HEK293 (cell line): Measurements from ENCODE around the gene HSPA4L.

Experiments used
- IKZF3 ChIP-seq: fragments of 450-650 bp; IDR thresholded peaks from 2 replicates; pipeline ENCODE4 v1.5.0; 2018; ENCODE audit warnings: missing biosample characterization, mild to moderate bottlenecking, missing genetic modification characterization, moderate library complexity
- MEIS1 ChIP-seq: sonication (generic); formaldehyde crosslinking; IDR thresholded peaks from 2 replicates; pipeline ENCODE4 v1.8.1; 2022; ENCODE audit warnings: missing genetic modification reagents, mild to moderate bottlenecking, borderline replicate concordance
- ZFP3 ChIP-seq: fragments of 450-650 bp; formaldehyde crosslinking; IDR thresholded peaks from 2 replicates; pipeline ENCODE4 v1.5.1; 2016; ENCODE audit warnings: low read depth, missing biosample characterization, missing genetic modification characterization
- ZNF121 ChIP-seq: fragments of 450-650 bp; formaldehyde crosslinking; IDR thresholded peaks from 2 replicates; pipeline ENCODE4 v1.5.1; 2016; ENCODE audit warnings: missing biosample characterization, missing genetic modification characterization
- ZNF133 ChIP-seq: fragments of 450-650 bp; formaldehyde crosslinking; IDR thresholded peaks from 2 replicates; pipeline ENCODE4 v1.5.1; 2016; ENCODE audit warnings: missing biosample characterization, missing genetic modification characterization
- ZNF2 ChIP-seq: fragments of 450-650 bp; formaldehyde crosslinking; IDR thresholded peaks from 2 replicates; pipeline ENCODE4 v1.5.1; 2016; ENCODE audit warnings: missing biosample characterization, missing genetic modification characterization
- ZNF223 ChIP-seq: fragments of 450-650 bp; formaldehyde crosslinking; IDR thresholded peaks from 2 replicates; pipeline ENCODE4 v1.5.1; 2016; ENCODE audit warnings: missing biosample characterization, missing genetic modification characterization
- ZNF324 ChIP-seq: fragments of 450-650 bp; formaldehyde crosslinking; IDR thresholded peaks from 2 replicates; pipeline ENCODE4 v1.5.1; 2016; ENCODE audit warnings: missing biosample characterization, missing genetic modification characterization
- ZNF335 ChIP-seq: fragments of 450-650 bp; formaldehyde crosslinking; conservative IDR thresholded peaks from 2 replicates; pipeline ENCODE4 v1.5.1; 2016; ENCODE audit warnings: missing biosample characterization, missing genetic modification characterization
- ZNF404 ChIP-seq: fragments of 450-650 bp; formaldehyde crosslinking; IDR thresholded peaks from 2 replicates; pipeline ENCODE4 v1.5.1; 2017; ENCODE audit warnings: missing biosample characterization, missing genetic modification characterization
- ZNF560 ChIP-seq: fragments of 450-650 bp; formaldehyde crosslinking; IDR thresholded peaks from 2 replicates; pipeline ENCODE4 v1.5.1; 2017; ENCODE audit warnings: missing biosample characterization, missing genetic modification characterization, borderline replicate concordance
- ZNF561 ChIP-seq: fragments of 450-650 bp; IDR thresholded peaks from 2 replicates; pipeline ENCODE4 v1.5.1; 2018; ENCODE audit warnings: missing biosample characterization, missing genetic modification characterization, borderline replicate concordance
- ZNF600 ChIP-seq: fragments of 450-650 bp; formaldehyde crosslinking; IDR thresholded peaks from 2 replicates; pipeline ENCODE4 v1.5.1; 2016; ENCODE audit warnings: missing biosample characterization, missing genetic modification characterization
- ZNF623 ChIP-seq: fragments of 450-650 bp; formaldehyde crosslinking; IDR thresholded peaks from 2 replicates; pipeline ENCODE4 v1.5.1; 2016; ENCODE audit warnings: missing biosample characterization, missing genetic modification characterization
- ZSCAN30 ChIP-seq: fragments of 450-650 bp; IDR thresholded peaks from 2 replicates; pipeline ENCODE4 v1.5.1; 2018; ENCODE audit warnings: missing biosample characterization, mild to moderate bottlenecking, missing genetic modification characterization, moderate library complexity
- TF ChIP-seq, protein P1 (sequence below): fragments of 450-650 bp; formaldehyde crosslinking; IDR thresholded peaks from 2 replicates; pipeline ENCODE4 v1.5.0; 2017; ENCODE audit warnings: missing biosample characterization, missing genetic modification characterization, borderline replicate concordance
- TF ChIP-seq, protein P2 (sequence below): fragments of 450-650 bp; formaldehyde crosslinking; IDR thresholded peaks from 2 replicates; pipeline ENCODE4 v1.5.1; 2016; ENCODE audit warnings: missing biosample characterization, missing genetic modification characterization
- TF ChIP-seq, protein P3 (sequence below): fragments of 450-650 bp; formaldehyde crosslinking; IDR thresholded peaks from 2 replicates; pipeline ENCODE4 v1.5.1; 2016; ENCODE audit warnings: missing biosample characterization, missing genetic modification characterization, borderline replicate concordance
- TF ChIP-seq, protein P4 (sequence below): fragments of 450-650 bp; formaldehyde crosslinking; IDR thresholded peaks from 2 replicates; pipeline ENCODE4 v1.5.1; 2016; ENCODE audit warnings: missing biosample characterization, missing genetic modification characterization
- TF ChIP-seq, protein P5 (sequence below): fragments of 450-650 bp; formaldehyde crosslinking; IDR thresholded peaks from 2 replicates; pipeline ENCODE4 v1.5.1; 2016; ENCODE audit warnings: missing biosample characterization, missing genetic modification characterization

HSPA4L gene

DNA sequence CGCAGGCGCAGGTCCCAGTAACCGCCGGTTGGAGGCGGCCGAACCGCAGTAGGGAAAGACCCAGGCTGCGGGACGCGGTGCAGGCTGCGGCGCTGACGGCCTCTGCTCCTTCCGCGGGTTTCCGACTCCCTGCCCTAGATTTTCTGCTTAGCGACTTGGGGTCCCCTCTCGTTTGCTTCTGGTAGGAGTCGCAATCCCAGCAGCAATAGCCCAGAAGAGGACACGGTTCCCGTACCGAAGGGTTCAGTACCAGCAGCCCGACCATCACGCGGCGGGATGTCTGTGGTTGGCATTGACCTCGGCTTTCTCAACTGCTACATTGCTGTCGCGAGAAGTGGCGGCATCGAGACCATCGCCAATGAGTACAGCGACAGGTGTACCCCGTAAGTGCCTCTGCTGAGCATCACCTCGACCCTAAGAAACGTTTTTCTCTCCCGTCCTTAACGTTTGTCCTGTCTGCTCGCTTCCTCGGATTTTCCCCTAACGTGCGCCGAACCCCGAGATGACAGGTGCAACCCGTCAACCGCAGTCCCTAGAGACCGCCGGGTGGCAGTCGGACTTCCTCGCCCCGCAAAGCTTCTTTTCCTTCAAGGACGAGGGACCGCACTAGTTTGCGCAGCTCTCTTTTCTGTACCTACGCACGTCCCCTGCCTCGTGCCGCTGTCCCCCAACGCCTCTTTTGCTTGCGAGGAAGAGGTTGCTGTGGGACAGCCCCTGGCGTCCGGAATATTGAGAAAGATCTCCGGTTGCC is at the start of gene HSPA4L (continued):
- TF ChIP-seq ZNF2 (tag by site-specific recombination) = peak; percentile 57; the same call in 1 of the 2 replicates
- TF ChIP-seq ZNF404 (tag by site-specific recombination) = no peak
- peak; percentile 97 for TF ChIP-seq ZNF600 (tag by site-specific recombination)
- no peak for TF ChIP-seq ZNF121 (tag by site-specific recombination)
- no peak for TF ChIP-seq IKZF3 (tag by site-specific recombination)
- TF ChIP-seq, protein P1, sequence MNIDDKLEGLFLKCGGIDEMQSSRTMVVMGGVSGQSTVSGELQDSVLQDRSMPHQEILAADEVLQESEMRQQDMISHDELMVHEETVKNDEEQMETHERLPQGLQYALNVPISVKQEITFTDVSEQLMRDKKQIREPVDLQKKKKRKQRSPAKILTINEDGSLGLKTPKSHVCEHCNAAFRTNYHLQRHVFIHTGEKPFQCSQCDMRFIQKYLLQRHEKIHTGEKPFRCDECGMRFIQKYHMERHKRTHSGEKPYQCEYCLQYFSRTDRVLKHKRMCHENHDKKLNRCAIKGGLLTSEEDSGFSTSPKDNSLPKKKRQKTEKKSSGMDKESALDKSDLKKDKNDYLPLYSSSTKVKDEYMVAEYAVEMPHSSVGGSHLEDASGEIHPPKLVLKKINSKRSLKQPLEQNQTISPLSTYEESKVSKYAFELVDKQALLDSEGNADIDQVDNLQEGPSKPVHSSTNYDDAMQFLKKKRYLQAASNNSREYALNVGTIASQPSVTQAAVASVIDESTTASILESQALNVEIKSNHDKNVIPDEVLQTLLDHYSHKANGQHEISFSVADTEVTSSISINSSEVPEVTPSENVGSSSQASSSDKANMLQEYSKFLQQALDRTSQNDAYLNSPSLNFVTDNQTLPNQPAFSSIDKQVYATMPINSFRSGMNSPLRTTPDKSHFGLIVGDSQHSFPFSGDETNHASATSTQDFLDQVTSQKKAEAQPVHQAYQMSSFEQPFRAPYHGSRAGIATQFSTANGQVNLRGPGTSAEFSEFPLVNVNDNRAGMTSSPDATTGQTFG = no peak
- TF ChIP-seq ZNF561 = peak; percentile 76
- no peak for TF ChIP-seq MEIS1
- peak; percentile 68; the same call in 1 of the 2 replicates for TF ChIP-seq ZNF223 (tag by site-specific recombination)
- TF ChIP-seq, protein P2, sequence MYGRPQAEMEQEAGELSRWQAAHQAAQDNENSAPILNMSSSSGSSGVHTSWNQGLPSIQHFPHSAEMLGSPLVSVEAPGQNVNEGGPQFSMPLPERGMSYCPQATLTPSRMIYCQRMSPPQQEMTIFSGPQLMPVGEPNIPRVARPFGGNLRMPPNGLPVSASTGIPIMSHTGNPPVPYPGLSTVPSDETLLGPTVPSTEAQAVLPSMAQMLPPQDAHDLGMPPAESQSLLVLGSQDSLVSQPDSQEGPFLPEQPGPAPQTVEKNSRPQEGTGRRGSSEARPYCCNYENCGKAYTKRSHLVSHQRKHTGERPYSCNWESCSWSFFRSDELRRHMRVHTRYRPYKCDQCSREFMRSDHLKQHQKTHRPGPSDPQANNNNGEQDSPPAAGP (tag by site-specific recombination) = 0 out of 2 replicates have a peak, but pooled peaks have one; percentile 71
- no peak for TF ChIP-seq ZNF560 (tag by site-specific recombination)
- TF ChIP-seq, protein P3, sequence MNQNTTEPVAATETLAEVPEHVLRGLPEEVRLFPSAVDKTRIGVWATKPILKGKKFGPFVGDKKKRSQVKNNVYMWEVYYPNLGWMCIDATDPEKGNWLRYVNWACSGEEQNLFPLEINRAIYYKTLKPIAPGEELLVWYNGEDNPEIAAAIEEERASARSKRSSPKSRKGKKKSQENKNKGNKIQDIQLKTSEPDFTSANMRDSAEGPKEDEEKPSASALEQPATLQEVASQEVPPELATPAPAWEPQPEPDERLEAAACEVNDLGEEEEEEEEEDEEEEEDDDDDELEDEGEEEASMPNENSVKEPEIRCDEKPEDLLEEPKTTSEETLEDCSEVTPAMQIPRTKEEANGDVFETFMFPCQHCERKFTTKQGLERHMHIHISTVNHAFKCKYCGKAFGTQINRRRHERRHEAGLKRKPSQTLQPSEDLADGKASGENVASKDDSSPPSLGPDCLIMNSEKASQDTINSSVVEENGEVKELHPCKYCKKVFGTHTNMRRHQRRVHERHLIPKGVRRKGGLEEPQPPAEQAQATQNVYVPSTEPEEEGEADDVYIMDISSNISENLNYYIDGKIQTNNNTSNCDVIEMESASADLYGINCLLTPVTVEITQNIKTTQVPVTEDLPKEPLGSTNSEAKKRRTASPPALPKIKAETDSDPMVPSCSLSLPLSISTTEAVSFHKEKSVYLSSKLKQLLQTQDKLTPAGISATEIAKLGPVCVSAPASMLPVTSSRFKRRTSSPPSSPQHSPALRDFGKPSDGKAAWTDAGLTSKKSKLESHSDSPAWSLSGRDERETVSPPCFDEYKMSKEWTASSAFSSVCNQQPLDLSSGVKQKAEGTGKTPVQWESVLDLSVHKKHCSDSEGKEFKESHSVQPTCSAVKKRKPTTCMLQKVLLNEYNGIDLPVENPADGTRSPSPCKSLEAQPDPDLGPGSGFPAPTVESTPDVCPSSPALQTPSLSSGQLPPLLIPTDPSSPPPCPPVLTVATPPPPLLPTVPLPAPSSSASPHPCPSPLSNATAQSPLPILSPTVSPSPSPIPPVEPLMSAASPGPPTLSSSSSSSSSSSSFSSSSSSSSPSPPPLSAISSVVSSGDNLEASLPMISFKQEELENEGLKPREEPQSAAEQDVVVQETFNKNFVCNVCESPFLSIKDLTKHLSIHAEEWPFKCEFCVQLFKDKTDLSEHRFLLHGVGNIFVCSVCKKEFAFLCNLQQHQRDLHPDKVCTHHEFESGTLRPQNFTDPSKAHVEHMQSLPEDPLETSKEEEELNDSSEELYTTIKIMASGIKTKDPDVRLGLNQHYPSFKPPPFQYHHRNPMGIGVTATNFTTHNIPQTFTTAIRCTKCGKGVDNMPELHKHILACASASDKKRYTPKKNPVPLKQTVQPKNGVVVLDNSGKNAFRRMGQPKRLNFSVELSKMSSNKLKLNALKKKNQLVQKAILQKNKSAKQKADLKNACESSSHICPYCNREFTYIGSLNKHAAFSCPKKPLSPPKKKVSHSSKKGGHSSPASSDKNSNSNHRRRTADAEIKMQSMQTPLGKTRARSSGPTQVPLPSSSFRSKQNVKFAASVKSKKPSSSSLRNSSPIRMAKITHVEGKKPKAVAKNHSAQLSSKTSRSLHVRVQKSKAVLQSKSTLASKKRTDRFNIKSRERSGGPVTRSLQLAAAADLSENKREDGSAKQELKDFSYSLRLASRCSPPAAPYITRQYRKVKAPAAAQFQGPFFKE = no peak
- 0 out of 2 replicates have a peak, but pooled peaks have one; percentile 44 for TF ChIP-seq ZNF324 (tag by site-specific recombination)
- TF ChIP-seq ZSCAN30 (tag by site-specific recombination) = peak; percentile 59
- TF ChIP-seq ZNF133 = no peak
- no peak for TF ChIP-seq ZFP3
- TF ChIP-seq ZNF335 = peak; percentile 87
- TF ChIP-seq ZNF623 = 0 out of 2 replicates have a peak, but pooled peaks have one; percentile 6
- TF ChIP-seq, protein P4, sequence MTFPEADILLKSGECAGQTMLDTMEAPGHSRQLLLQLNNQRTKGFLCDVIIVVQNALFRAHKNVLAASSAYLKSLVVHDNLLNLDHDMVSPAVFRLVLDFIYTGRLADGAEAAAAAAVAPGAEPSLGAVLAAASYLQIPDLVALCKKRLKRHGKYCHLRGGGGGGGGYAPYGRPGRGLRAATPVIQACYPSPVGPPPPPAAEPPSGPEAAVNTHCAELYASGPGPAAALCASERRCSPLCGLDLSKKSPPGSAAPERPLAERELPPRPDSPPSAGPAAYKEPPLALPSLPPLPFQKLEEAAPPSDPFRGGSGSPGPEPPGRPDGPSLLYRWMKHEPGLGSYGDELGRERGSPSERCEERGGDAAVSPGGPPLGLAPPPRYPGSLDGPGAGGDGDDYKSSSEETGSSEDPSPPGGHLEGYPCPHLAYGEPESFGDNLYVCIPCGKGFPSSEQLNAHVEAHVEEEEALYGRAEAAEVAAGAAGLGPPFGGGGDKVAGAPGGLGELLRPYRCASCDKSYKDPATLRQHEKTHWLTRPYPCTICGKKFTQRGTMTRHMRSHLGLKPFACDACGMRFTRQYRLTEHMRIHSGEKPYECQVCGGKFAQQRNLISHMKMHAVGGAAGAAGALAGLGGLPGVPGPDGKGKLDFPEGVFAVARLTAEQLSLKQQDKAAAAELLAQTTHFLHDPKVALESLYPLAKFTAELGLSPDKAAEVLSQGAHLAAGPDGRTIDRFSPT = peak; percentile 76
- TF ChIP-seq, protein P5, sequence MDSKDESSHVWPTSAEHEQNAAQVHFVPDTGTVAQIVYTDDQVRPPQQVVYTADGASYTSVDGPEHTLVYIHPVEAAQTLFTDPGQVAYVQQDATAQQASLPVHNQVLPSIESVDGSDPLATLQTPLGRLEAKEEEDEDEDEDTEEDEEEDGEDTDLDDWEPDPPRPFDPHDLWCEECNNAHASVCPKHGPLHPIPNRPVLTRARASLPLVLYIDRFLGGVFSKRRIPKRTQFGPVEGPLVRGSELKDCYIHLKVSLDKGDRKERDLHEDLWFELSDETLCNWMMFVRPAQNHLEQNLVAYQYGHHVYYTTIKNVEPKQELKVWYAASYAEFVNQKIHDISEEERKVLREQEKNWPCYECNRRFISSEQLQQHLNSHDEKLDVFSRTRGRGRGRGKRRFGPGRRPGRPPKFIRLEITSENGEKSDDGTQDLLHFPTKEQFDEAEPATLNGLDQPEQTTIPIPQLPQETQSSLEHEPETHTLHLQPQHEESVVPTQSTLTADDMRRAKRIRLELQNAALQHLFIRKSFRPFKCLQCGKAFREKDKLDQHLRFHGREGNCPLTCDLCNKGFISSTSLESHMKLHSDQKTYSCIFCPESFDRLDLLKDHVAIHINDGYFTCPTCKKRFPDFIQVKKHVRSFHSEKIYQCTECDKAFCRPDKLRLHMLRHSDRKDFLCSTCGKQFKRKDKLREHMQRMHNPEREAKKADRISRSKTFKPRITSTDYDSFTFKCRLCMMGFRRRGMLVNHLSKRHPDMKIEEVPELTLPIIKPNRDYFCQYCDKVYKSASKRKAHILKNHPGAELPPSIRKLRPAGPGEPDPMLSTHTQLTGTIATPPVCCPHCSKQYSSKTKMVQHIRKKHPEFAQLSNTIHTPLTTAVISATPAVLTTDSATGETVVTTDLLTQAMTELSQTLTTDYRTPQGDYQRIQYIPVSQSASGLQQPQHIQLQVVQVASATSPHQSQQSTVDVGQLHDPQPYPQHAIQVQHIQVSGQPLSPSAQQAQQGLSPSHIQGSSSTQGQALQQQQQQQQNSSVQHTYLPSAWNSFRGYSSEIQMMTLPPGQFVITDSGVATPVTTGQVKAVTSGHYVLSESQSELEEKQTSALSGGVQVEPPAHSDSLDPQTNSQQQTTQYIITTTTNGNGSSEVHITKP (tag by site-specific recombination) = peak; percentile 29; the same call in 1 of the 2 replicates
